CD4-positive, CD25-positive, alpha-beta regulatory T cell (primary cell): Measurements from ENCODE around the gene NGFR. TPM values are rescaled to one million over a fixed set of nuclear protein-coding genes. Genes with fewer than 3 reads are reported as not detected.

Experiments used
- ATAC-seq, 2 donors: fragments of 150-1000 bp; cut with Tn5 transposase; one replicate each; pipeline ENCODE4 v1.10.0; 2021; ENCODE audit warnings: low read depth in 2 of 2, moderate number of reproducible peaks in 2 of 2, moderate library complexity in 1 of 2
- DNase-seq, 3 donors: peaks; one replicate each; pipeline versions ENCODE4 v3.0.0 to v3.0.0-alpha.2; 2012 to 2022; ENCODE audit warnings: mixed read lengths in 1 of 3
- H3K27ac ChIP-seq: one replicate; pipeline ENCODE4 v1.7.0; 2013; ENCODE audit warnings: mild to moderate bottlenecking, low read length; ENCODE audit not compliant: insufficient read depth, poor library complexity, severe bottlenecking
- H3K27me3 ChIP-seq: one replicate; pipeline ENCODE4 v1.7.0; 2013; ENCODE audit warnings: low read length; ENCODE audit not compliant: control insufficient read depth, insufficient read depth
- H3K36me3 ChIP-seq: one replicate; pipeline ENCODE4 v1.7.0; 2013; ENCODE audit warnings: mild to moderate bottlenecking, low read length, moderate library complexity; ENCODE audit not compliant: control insufficient read depth, insufficient read depth
- H3K4me1 ChIP-seq: 2 replicates; pipeline ENCODE4 v1.7.0; 2013; ENCODE audit warnings: mild to moderate bottlenecking, low read length; ENCODE audit not compliant: insufficient read depth, control insufficient read depth, poor library complexity, severe bottlenecking
- H3K4me3 ChIP-seq: one replicate; pipeline ENCODE4 v1.7.0; 2013; ENCODE audit warnings: low read depth, mild to moderate bottlenecking, low read length, moderate library complexity
- H3K9me3 ChIP-seq, 2 experiments: 1 replicate in 1 of 2; 2 replicates in 1 of 2; pipeline ENCODE4 v1.7.0; 2013; ENCODE audit warnings: low read length in 2 of 2, mild to moderate bottlenecking in 1 of 2, moderate library complexity in 1 of 2; ENCODE audit not compliant: control insufficient read depth in 2 of 2
- H3K27ac Mint-ChIP-seq, 3 donors: one replicate each; pipeline ENCODE4 v1.8.0; 2020 to 2022; ENCODE audit warnings: mild to moderate bottlenecking in 3 of 3, mixed read lengths in 3 of 3, moderate library complexity in 2 of 3
- H3K27me3 Mint-ChIP-seq: one replicate; pipeline ENCODE4 v1.8.0; 2022; ENCODE audit warnings: mild to moderate bottlenecking, mixed read lengths
- H3K36me3 Mint-ChIP-seq: one replicate; pipeline ENCODE4 v1.8.0; 2020; ENCODE audit warnings: mixed read lengths
- H3K4me1 Mint-ChIP-seq, 4 donors: one replicate each; pipeline ENCODE4 v1.8.0; 2020 to 2022; ENCODE audit warnings: mixed read lengths in 4 of 4, mild to moderate bottlenecking in 1 of 4
- H3K4me3 Mint-ChIP-seq, 4 donors: one replicate each; pipeline ENCODE4 v1.8.0; 2020 to 2022; ENCODE audit warnings: mild to moderate bottlenecking in 4 of 4, mixed read lengths in 4 of 4, moderate library complexity in 3 of 4
- H3K9me3 Mint-ChIP-seq, 7 donors: one replicate each; pipeline ENCODE4 v1.8.0; 2020 to 2022; ENCODE audit warnings: mixed read lengths in 7 of 7, mild to moderate bottlenecking in 3 of 7, moderate library complexity in 2 of 7
- polyA plus RNA-seq, 4 donors: library from polyadenylated mRNA; unstranded; fragments of 300-500 nt; fragmentation: Illumina TruSeq; gene quantifications; one replicate each; pipeline ENCODE4 v1.2.3, GENCODE V29; 2021
- total RNA-seq: library from RNA; stranded (reverse); gene quantifications from one replicate; pipeline ENCODE4 v1.2.3, GENCODE V29; 2022

Gene NGFR
- total and polyA plus RNA-seq, 5 donors from 2014 or later: 0.32 TPM; not detected in 4

DNA sequence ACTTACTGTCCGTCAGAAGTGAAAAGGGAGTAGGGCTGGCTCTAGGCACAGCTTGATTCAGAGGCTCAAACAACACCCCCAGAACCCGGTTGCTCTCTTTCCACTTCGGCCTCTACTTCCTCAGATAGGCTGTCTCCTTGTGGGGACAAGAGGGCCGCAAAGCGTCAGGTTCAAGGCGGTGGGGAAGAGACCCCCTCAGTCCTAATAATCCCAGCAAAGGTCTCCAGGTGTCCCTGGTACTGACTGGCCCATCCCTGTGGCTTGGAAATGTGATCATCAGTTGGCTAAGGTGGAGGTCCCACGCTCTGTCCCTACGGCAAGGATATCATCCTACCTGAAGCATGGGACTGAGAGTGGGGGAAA lies 26.0 kb downstream of the NGFR start:
- no peaks in the 10 kb centered on the region for H3K36me3 ChIP-seq
- Mint-ChIP-seq H3K4me1 (peaks cover 0 to 11% (median under 1%) of the 10 kb centered on the region in 4 donors), H3K27me3 (peaks cover 3% of the 10 kb centered on the region), H3K36me3 (no peaks in the 10 kb centered on the region), H3K4me3 (no peak overlapping the region), H3K9me3 (peaks cover 0 to 2% (median 0%) of the 10 kb centered on the region in 7 donors), H3K27ac (no peak overlapping the region)
- no peak overlapping the region for H3K4me3 ChIP-seq
- DNase-seq: no peak
- no peaks in the 10 kb centered on the region for H3K27me3 ChIP-seq
- no peak for ATAC-seq
- no peaks in the 10 kb centered on the region for H3K9me3 ChIP-seq
- H3K27ac ChIP-seq: no peak overlapping the region
- H3K4me1 ChIP-seq: peaks cover 3% of the 10 kb centered on the region

DNA sequence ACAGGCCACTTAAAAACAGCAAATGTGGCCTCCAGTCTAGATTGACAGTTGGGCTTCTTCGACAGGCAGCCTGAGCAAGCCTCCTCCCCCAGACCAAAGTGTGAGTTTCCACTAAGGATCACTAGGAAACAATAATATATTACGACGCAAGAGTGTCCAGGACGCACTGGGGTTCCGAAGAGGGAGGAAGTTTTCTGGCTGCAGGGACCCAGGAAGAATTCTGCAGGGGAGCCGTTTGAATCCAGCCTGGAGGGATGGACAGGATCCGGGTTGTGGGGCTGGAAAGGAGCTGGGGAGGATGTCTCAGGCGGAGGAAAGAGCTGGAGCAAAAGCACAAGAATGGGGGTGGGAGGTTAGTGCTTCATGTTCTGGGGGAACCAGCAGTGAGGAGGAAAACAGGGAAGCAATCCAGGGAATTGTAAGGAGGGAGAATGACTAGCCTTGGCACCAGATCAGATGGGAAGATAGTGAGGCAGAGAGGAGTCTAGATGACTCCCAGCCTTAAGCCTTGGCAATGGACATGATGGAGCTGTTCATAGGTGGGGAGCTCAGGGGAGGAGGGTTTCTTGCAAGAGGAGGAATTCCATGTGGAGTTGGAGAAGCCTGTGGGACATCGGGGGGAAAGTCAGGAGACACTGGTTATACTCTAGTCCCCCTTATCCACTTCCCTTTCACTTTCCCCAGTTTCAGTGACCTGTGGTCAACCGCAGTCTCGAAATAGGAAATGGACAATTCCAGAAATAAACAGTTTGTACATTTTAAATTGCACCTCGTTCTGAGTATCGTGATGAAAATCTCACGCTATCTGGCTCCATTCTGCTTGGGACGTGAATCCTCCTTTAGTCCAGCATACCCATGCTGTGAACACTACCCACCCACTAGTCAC lies 26.6 kb downstream of the NGFR start:
- Histone ChIP-seq H3K36me3 (no peaks in the 10 kb centered on the region), H3K27me3 (no peaks in the 10 kb centered on the region), H3K4me3 (no peak overlapping the region), H3K4me1 (peaks cover 3% of the 10 kb centered on the region), H3K27ac (no peak overlapping the region), H3K9me3 (no peaks in the 10 kb centered on the region)
- Mint-ChIP-seq H3K4me1 (peaks cover 0 to 11% (median under 1%) of the 10 kb centered on the region in 4 donors), H3K27me3 (no peaks in the 10 kb centered on the region), H3K9me3 (peaks cover 0 to 2% (median 0%) of the 10 kb centered on the region in 7 donors), H3K4me3 (peak overlapping the region in 1 of 4 donors; percentile 17), H3K27ac (no peak overlapping the region), H3K36me3 (no peaks in the 10 kb centered on the region)
- no peak for ATAC-seq
- no peak for DNase-seq

DNA sequence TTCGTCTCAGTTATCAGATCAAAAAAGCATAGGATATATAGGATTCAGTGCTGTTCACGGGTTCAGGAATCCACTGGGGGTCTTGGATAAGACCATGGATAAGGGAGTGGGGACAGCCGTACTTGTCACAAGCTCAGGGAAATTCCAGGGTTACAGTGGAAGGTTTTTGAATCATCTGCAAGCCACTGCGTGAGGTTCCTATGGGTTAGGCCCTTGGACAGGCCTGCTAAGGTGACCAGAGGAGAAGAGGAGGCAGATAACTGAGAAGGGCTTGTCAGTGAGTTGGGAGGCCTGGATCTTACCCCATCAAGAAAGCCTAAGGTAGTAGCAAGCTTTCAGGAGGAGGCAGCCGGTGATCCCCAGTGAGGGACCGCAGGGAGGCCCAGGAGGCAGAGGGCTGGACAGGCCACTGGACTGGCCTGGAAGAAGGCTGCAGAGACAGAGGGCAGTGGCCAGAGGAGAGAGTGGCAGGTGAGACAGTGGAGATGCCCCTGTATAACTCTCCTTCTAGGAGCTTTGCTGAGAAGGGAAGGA lies 27.3 kb downstream of the NGFR start:
- Histone ChIP-seq H3K27me3 (no peaks in the 10 kb centered on the region), H3K27ac (no peak overlapping the region), H3K4me3 (no peak overlapping the region), H3K36me3 (no peaks in the 10 kb centered on the region), H3K4me1 (peaks cover 3% of the 10 kb centered on the region), H3K9me3 (no peaks in the 10 kb centered on the region)
- Mint-ChIP-seq H3K27ac (peak overlapping the region in 1 of 3 donors; percentile 86), H3K36me3 (no peaks in the 10 kb centered on the region), H3K4me3 (no peak overlapping the region), H3K9me3 (peaks cover 0 to 2% (median 0%) of the 10 kb centered on the region in 7 donors), H3K4me1 (peaks cover 0 to 11% (median under 1%) of the 10 kb centered on the region in 4 donors), H3K27me3 (no peaks in the 10 kb centered on the region)
- no peak for ATAC-seq
- DNase-seq: no peak

DNA sequence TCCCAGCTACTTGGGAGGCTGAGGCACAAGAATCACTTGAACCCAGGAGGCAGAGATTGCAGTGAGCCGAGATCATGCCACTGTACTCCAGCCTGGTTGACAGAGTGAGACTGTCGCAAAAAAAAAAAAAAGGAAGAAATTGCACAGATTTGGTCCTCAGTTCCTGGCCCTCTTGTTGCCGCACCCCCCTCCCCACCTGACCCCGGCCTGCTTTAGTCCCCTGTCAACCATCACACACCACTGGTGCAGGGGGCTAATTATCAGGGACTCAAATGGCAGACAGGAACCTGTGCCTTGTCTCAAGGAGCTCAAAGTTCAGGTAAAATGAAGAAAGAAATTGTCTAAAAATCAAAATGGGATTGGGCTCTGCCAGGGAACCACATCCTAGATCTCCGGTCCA lies 28.1 kb downstream of the NGFR start:
- H3K4me3 ChIP-seq: no peak overlapping the region
- Mint-ChIP-seq H3K4me1 (peaks cover 0 to 11% (median under 1%) of the 10 kb centered on the region in 4 donors), H3K27ac (peak overlapping the region in 1 of 3 donors; percentile 62), H3K36me3 (no peaks in the 10 kb centered on the region), H3K9me3 (peaks cover 0 to under 1% (median 0%) of the 10 kb centered on the region in 7 donors), H3K4me3 (no peak overlapping the region), H3K27me3 (no peaks in the 10 kb centered on the region)
- no peaks in the 10 kb centered on the region for H3K36me3 ChIP-seq
- H3K27ac ChIP-seq: no peak overlapping the region
- DNase-seq: no peak
- H3K27me3 ChIP-seq: no peaks in the 10 kb centered on the region
- no peak for ATAC-seq
- peaks cover 3% of the 10 kb centered on the region for H3K4me1 ChIP-seq
- H3K9me3 ChIP-seq: no peaks in the 10 kb centered on the region

DNA sequence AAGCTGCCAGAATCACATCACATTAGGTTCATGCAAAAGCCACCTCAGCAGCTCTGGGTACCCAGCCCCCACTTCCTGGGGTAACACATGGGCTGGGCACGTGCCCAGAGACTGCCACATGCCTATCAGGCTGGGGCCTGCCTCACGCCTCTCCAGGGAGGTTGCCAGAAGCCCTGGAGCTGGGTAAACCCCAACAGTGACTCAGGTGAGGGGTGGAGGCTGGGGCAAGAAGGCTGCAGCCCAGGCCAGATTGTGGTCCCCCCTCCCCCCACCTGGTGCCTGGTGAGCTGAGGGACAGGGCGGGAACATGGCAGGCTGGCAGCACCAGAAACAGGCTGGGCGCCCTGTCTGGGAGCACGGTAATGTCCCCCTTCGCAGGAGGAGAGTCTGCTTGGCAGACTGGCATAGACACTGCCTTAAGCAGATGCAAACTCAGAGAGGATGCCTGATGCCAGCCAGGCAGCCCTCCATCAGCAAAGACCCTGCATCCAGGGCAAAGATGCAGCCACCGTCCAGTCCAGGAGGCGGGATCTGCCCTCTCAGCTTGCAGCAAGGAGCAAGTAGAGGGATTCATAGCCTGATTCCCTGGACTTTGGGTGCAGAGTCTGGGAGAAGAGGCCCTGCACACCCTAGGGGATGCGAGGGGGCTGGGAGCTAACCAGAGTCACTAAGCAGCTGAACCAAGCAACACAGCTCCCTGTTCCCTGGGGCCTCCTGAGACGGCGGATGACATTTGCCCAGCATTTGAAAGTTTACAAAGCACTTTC lies 28.8 kb downstream of the NGFR start:
- Histone ChIP-seq H3K9me3 (no peaks in the 10 kb centered on the region), H3K27ac (no peak overlapping the region), H3K27me3 (no peaks in the 10 kb centered on the region), H3K36me3 (no peaks in the 10 kb centered on the region), H3K4me3 (no peak overlapping the region), H3K4me1 (peaks cover 3% of the 10 kb centered on the region)
- H3K9me3 Mint-ChIP-seq: no peaks in the 10 kb centered on the region
- no peaks in the 10 kb centered on the region for H3K36me3 Mint-ChIP-seq
- H3K4me1 Mint-ChIP-seq: peaks cover 0 to 11% (median under 1%) of the 10 kb centered on the region in 4 donors
- peak; percentile 46 to 92 for ATAC-seq
- no peaks in the 10 kb centered on the region for H3K27me3 Mint-ChIP-seq
- H3K27ac Mint-ChIP-seq: peak overlapping the region in 1 of 3 donors; percentile 62
- no peak overlapping the region for H3K4me3 Mint-ChIP-seq
- peak in 2 of 3 donors; percentile 8 to 51 for DNase-seq

DNA sequence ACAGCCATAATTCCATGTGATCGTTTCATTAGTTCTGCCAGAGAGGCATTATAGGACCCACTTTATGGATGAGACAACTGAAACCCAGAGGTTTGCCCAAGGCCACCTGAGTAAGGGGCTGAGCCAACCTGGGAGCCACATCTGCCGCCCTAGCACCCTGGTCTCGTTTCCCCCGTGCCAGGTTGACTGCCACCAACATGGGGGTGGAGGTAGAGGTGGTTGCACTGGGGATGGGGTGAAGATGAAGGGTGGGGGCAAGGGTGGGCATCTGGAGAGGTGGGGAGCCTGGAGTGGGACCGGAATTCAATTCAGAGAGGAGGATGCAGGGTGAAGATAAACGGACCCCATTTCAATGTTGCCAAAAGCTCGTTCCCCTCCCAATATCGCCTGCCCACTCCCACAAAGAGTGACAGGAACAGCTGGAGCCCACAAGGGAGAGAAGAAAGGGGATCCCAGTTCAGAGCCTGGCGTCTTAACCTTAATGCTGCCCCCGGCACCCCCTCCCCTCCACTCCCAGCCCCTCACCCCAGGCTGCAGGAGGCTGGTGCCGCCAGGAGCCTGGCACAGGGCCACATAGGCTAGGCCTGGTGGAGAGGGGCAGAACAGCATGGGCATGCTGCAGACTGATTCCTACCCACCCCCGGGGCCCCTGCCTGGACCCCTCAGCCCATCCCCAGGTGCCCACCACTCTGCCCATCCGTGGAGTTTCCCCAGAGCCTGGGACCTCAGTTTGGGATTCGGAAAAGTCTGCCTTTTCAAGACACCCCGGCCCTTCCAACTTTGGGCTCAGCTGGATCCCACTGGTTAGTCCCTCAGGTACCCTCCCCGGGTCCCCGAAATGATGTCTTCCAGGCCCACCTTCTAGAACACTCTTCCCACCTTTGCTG lies 29.6 kb downstream of the NGFR start:
- DNase-seq (no peak), ATAC-seq (no peak)
- Histone ChIP-seq H3K27ac (no peak overlapping the region), H3K4me3 (no peak overlapping the region), H3K27me3 (no peaks in the 10 kb centered on the region), H3K9me3 (no peaks in the 10 kb centered on the region), H3K4me1 (peaks cover 3% of the 10 kb centered on the region), H3K36me3 (no peaks in the 10 kb centered on the region)
- peaks cover 0 to 11% (median under 1%) of the 10 kb centered on the region in 4 donors for H3K4me1 Mint-ChIP-seq
- no peaks in the 10 kb centered on the region for H3K36me3 Mint-ChIP-seq
- H3K4me3 Mint-ChIP-seq: no peak overlapping the region
- no peak overlapping the region for H3K27ac Mint-ChIP-seq
- H3K27me3 Mint-ChIP-seq: no peaks in the 10 kb centered on the region
- no peaks in the 10 kb centered on the region for H3K9me3 Mint-ChIP-seq
